Measurements from ENCODE around the gene KDM7A.

DNA sequence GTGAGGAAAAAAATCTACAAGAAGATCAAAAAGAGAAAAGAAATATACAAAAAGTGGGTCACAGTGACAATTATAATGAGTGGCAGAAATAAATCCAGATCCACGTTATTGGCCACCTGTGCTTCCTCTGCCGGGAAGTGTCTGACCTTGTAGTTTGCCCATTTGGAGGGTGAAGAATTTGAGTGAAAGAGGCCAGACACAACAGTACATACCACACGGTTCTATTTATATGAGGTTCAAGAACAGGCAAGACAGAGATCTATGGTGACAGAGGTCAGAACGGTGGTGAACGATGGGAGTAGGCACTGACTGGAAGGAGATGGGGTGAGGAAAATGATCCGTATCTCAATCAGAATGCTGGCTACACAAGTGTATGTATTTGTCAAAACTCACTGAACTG lies 131.1 kb downstream of the KDM7A start:
- TF ChIP-seq, protein P1, sequence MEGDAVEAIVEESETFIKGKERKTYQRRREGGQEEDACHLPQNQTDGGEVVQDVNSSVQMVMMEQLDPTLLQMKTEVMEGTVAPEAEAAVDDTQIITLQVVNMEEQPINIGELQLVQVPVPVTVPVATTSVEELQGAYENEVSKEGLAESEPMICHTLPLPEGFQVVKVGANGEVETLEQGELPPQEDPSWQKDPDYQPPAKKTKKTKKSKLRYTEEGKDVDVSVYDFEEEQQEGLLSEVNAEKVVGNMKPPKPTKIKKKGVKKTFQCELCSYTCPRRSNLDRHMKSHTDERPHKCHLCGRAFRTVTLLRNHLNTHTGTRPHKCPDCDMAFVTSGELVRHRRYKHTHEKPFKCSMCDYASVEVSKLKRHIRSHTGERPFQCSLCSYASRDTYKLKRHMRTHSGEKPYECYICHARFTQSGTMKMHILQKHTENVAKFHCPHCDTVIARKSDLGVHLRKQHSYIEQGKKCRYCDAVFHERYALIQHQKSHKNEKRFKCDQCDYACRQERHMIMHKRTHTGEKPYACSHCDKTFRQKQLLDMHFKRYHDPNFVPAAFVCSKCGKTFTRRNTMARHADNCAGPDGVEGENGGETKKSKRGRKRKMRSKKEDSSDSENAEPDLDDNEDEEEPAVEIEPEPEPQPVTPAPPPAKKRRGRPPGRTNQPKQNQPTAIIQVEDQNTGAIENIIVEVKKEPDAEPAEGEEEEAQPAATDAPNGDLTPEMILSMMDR (conservative IDR thresholded peaks at IDR 0.05; ENCODE audit: low read length): no peak
- no peak for TF ChIP-seq EZH2phosphoT487 (IDR thresholded peaks at IDR 0.05; ENCODE audit: borderline replicate concordance, low read depth, low read length)

Measured in OCI-LY7 (cell line).